ENCODE results near the gene FRYL. TPM values are rescaled to one million over a fixed set of nuclear protein-coding genes. Genes with fewer than 3 reads are reported as not detected.
A peak's percentile ranks its signal among the peaks of the same experiment; 100 is the strongest.
"Not testable (repeated sequence)": the region's sequence is repeated elsewhere in the genome, so short reads cannot be mapped to it uniquely, and the experiment has no call there.

Gene FRYL
- polyA plus RNA-seq, 3 donors from 2014 or later, result 25.8 to 57.9 (median 26.7) TPM

DNA sequence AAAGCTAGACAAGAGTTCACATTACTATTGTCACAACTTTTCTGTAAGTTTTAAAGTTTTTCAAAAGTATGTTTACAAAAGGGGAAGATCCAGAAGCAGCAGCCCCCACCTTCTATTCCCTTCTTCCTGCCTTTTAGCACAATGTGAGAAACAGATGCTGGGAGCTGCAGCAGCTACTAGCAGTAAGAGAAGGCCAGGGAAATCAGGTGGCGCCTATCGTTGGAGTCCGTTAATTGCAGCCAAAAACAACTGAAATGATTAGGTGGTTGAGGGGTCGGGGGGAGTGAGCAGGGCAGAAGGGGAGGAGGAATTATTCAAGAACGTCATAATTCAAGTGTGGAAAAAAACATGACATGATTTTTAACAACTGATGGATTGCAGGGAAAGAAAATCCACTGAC, 27.4 kb downstream of the FRYL start:
- peak overlapping the region in 5 of 6 donors; percentile 14 to 47 (median 23) for H3K27ac Mint-ChIP-seq
- H3K9me3 Mint-ChIP-seq, result no peaks in the 10 kb centered on the region
- peaks cover 70 to 91% of the 10 kb centered on the region in 2 donors for H3K4me1 Mint-ChIP-seq
- H3K4me3 Mint-ChIP-seq, result no peak overlapping the region
- no peak for DNase-seq
- peaks cover 0 to 2% (median 0%) of the 10 kb centered on the region in 3 donors for H3K27me3 Mint-ChIP-seq (ENCODE audit: low read depth in 3 of 3)
- H3K36me3 Mint-ChIP-seq, result no peaks in the 10 kb centered on the region

DNA sequence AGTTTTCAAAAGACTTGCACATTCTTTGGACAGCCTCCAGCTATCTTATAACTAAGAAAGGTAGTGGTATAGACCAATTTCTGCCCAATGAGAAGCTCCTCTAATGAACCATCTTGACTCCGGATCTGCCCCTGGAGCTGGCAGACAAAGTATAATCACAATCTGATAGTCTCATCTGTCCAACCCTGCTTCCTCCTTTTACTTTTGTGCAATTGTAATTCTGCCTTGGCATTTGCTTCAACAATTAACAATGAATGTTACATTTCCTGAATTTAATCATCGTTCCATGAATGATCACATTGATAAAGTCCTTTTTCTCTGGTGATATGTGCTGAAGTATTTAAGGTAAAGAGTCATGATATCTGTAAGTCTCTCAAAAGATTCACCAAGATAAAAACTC, 27.8 kb downstream of the FRYL start:
- Mint-ChIP-seq H3K4me3 (no peak overlapping the region), H3K4me1 (peaks cover 68 to 91% of the 10 kb centered on the region in 2 donors), H3K36me3 (no peaks in the 10 kb centered on the region), H3K9me3 (no peaks in the 10 kb centered on the region), H3K27me3 (ENCODE audit: low read depth in 3 of 3) (peaks cover 0 to 2% (median 0%) of the 10 kb centered on the region in 3 donors), H3K27ac (peak overlapping the region in 4 of 6 donors; percentile 19 to 30 (median 24))
- no peak for DNase-seq

DNA sequence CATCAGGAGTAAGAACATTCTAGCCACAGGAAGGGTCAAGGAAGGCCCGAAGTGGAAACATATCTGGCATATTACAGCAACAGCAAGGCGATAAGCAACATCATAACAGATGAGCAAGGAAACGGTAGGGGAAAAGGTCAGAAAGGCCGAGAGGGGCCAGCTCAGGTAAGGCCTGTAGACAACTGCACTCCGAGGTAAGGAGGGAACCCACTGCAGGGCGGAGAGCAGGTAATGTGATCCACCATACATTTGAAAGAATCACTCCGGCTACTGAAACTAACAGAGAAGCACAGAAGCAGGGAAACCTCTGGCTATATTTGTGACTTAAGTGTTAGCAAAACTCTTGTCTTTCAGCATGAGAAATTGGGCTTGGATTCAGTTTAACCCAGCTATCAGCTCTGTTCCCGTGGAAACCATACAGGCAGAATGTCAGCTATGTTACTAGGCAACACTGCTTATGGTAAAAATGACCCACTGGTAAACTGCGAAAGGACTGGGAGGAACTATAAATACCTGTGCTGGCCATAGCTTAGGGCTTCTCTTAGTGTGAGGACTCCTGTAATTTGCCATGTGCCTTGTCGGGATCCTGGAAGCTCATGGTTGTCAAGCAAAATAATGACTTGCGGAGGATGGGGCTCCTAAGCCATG, 31.0 kb downstream of the FRYL start:
- Mint-ChIP-seq H3K27me3 (ENCODE audit: low read depth in 3 of 3) (peaks cover 0 to 2% (median 0%) of the 10 kb centered on the region in 3 donors), H3K4me1 (peaks cover 70 to 92% of the 10 kb centered on the region in 2 donors), H3K36me3 (no peaks in the 10 kb centered on the region), H3K27ac (peak overlapping the region in 3 of 6 donors; percentile 33 to 53 (median 39)), H3K4me3 (no peak overlapping the region), H3K9me3 (no peaks in the 10 kb centered on the region)
- DNase-seq, result no peak

DNA sequence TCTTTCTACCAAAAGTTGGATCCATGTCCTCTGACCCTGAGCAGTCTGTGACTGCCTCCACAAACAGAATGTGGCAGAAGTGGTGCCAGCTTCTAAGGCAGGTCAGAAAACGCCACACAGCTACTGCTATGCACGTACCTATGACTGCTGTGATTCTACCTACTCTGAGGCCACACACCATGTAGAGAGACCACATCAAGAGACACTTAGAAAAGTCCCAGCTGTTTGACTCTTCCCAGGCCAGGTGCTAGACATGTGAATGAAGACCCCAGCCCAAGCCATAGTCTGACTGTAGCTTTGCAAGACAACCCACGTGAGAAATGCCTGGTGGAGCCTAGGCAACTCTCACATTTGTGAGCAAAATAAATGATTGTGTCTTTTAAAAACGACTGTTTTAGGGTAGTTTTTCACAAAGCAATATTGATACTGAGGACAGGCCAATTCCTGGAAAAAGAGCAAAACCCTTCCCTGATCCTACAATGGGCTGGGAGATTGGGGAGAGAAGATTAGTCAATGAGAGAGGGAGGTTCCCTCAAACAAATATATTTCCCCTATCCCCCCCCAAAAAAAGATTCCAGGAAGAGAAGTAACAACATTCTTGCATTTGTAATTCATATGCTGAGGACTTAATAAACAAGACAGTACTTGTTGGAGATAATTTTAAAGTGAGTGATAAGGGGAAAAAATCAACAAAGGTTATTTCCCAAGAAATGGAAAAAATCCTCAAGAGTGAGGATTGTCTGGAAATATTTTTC, 33.3 kb downstream of the FRYL start:
- Mint-ChIP-seq H3K27ac (peak overlapping the region in 5 of 6 donors; percentile 12 to 82 (median 35)), H3K36me3 (no peaks in the 10 kb centered on the region), H3K9me3 (no peaks in the 10 kb centered on the region), H3K4me1 (peaks cover 70 to 92% of the 10 kb centered on the region in 2 donors), H3K27me3 (ENCODE audit: low read depth in 3 of 3) (peaks cover 0 to 2% (median 0%) of the 10 kb centered on the region in 3 donors), H3K4me3 (no peak overlapping the region)
- peak; percentile 10 to 22 (median 11) for DNase-seq

DNA sequence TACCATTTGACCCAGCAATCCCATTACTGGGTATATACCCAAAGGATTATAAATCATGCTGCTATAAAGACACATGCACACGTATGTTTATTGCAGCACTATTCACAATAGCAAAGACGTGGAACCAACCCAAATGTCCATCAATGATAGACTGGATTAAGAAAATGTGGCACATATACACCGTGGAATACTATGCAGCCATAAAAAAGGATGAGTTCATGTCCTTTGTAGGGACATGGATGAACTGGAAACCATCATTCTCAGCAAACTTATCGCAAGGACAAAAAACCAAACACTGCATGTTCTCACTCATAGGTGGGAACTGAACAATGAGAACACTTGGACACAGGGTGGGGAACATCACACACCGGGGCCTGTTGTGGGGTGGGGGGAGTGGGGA, 34.9 kb downstream of the FRYL start:
- H3K4me3 Mint-ChIP-seq; H3K36me3 Mint-ChIP-seq; H3K9me3 Mint-ChIP-seq; H3K27me3 Mint-ChIP-seq (ENCODE audit: low read depth in 3 of 3); DNase-seq: not testable (repeated sequence)
- Mint-ChIP-seq H3K27ac (peak overlapping the region in 1 of 6 donors; percentile 47), H3K4me1 (peaks cover 70 to 90% of the 10 kb centered on the region in 2 donors)

DNA sequence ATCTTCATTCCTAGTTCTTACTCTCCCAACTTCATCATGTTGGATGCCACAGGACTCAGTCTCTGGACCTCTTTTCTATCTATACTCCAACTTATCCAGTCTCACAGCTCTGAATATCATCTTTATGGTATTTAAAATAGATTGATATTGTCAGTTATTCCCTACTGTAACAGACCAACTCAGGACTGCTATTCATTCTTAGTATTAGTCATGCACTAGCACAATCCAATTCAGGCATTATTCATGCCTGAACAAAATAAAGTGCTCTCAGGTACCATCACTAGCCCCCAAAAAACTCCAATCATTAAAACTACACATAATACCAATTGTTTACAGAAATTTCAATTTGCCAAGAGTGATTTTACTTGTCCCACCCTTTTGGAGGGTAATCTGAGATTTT, 37.7 kb downstream of the FRYL start:
- peak overlapping the region; percentile 7 to 77 (median 40) for H3K27ac Mint-ChIP-seq
- no peaks in the 10 kb centered on the region for H3K36me3 Mint-ChIP-seq
- H3K27me3 Mint-ChIP-seq (ENCODE audit: low read depth in 3 of 3), result no peaks in the 10 kb centered on the region
- no peak for DNase-seq
- H3K9me3 Mint-ChIP-seq, result no peaks in the 10 kb centered on the region
- H3K4me1 Mint-ChIP-seq, result peaks cover 82 to 94% of the 10 kb centered on the region in 2 donors
- H3K4me3 Mint-ChIP-seq, result peak overlapping the region in 4 of 5 donors; percentile 14 to 49 (median 21)

DNA sequence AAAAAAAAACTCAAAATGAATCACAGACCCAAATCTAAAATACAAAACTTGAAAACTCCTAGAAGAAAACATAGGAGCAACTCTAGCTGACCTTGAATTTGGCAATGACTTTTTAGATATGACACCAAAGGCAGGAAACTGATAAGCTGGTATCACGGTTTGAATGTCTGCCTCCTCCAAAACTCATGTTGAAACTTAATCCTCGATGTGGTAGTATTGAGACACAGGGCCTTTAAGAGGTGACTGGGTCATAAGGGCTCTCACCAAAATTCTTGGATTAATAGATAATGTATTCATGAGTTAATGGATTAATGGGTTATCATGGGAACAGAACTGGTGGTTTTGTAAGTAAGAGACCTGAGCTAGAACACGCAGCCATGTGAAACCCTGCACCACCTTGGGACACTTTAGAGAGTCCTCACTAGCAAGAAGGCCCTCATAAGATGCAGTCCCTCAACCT, 40.5 kb downstream of the FRYL start:
- Mint-ChIP-seq H3K27ac (peak overlapping the region; percentile 10 to 73 (median 57)), H3K27me3 (ENCODE audit: low read depth in 3 of 3) (peaks cover 0 to 1% (median 0%) of the 10 kb centered on the region in 3 donors), H3K9me3 (no peaks in the 10 kb centered on the region), H3K4me3 (peak overlapping the region; percentile 18 to 78 (median 70)), H3K4me1 (peaks cover 80 to 89% of the 10 kb centered on the region in 2 donors), H3K36me3 (no peaks in the 10 kb centered on the region)
- no peak for DNase-seq

DNA sequence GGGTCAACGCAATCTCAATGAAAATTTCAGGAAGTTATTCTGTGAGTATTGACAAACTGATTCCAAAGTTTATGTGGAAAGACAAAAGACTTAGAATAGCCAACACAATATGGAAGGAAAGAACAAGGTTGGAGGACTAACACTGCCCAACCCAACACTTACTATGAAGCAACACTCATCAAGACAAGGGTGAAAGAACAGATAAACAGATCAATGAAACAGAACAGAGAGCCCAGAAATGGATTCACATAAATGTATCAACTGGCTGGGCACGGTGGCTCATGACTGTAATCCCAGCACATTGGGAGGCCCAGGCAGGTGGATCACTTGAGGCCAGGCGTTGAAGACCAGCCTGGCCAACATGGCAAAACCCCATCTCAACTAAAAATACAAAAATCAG, 41.2 kb downstream of the FRYL start:
- no peak for DNase-seq
- Mint-ChIP-seq H3K4me3 (peak overlapping the region in 3 of 5 donors; percentile 11 to 61 (median 29)), H3K4me1 (peaks cover 81 to 89% of the 10 kb centered on the region in 2 donors), H3K36me3 (no peaks in the 10 kb centered on the region), H3K27me3 (ENCODE audit: low read depth in 3 of 3) (peaks cover 0 to 1% (median 0%) of the 10 kb centered on the region in 3 donors), H3K27ac (peak overlapping the region in 3 of 6 donors; percentile 18 to 70 (median 58)), H3K9me3 (no peaks in the 10 kb centered on the region)

DNA sequence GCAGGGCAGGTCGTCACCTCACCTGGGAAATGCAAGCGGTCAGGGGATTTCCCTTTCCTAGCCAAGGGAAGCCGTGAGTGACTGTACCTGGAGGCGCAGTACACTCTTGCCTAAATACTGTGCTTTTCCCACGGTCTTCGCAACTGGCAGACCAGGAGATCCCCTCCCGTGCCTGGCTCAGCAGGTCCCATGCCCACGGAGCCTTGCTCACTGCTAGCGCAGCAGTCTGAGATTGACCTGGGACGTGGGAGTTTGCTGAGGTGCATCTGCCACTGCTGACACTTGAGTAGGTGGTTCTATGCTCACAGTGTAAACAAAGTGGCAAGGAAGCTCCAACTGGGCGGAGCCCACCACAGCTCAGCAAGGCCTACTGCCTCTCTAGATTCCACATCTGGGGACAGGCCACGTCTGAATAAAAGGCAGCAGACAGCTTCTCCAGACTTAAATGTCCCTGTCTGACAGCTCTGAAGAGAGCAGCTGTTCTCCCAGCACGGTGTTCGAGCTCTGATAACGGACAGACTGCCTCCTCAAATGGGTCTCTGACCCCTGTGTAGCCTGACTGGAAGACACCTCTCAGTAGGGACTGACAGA, 51.1 kb downstream of the FRYL start:
- peak overlapping the region; percentile 34 to 59 (median 50) for H3K4me3 Mint-ChIP-seq
- peaks cover 94 to 96% of the 10 kb centered on the region in 2 donors for H3K4me1 Mint-ChIP-seq
- peak overlapping the region; percentile 14 to 84 (median 74) for H3K27ac Mint-ChIP-seq
- H3K36me3 Mint-ChIP-seq; H3K27me3 Mint-ChIP-seq (ENCODE audit: low read depth in 3 of 3); H3K9me3 Mint-ChIP-seq; DNase-seq: not testable (repeated sequence)

DNA sequence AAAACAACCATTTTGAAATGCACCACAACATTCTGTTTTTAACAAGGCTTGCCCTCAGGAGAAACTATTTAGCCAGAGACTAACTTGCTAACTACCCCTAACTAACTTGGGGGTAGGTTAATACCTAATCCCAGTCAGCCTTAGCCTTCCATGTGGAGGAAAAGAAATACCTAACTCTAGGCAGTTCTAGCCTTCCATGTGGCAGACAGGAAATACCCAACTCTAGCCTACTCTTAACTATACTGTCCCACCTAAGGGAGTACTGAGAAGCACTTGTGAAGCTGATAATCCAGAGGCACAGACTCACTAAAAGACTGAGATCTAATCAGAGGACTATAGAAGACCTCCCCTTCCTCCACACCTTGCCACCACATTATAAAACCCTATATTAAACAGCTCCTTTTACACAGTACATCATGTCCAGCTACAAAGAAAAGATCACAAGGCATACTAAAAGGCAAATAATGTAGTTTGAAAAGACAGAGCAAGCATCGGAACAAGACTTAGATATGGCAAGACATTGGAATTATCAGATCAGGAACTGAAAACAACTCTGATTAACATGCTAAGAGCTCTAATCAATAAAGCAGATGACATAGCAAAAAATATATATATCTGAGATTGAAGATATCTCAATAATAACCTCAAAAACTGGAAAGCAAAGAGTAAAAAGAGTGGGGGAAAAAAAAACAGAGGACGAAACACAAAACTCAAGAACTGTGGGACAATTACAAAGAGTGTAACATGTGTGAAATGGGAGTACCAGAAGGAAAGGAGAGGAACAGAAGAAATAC, 52.2 kb downstream of the FRYL start:
- H3K9me3 Mint-ChIP-seq, result no peaks in the 10 kb centered on the region

DNA sequence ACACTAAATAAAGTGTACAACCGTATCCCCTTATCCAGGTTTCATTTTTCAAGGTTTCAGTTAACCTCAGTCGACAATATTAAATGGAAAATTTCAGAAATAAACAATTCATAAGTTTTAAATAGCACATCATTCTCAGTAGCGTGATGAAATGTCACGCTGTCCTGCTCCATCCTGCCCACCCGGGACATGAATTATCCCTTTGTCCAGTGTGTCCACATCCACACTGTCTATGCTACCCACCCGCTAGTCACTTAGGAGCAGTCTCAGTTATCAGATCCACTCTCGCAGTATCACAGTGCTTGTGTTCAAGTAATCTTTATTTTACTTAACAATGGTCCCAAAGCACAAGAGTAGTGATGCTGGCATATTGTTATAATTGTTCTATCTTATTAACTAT, 54.7 kb downstream of the FRYL start:
- no peaks in the 10 kb centered on the region for H3K27me3 Mint-ChIP-seq (ENCODE audit: low read depth in 3 of 3)
- H3K27ac Mint-ChIP-seq, result peak overlapping the region in 1 of 6 donors; percentile 44
- peaks cover 90 to 97% of the 10 kb centered on the region in 2 donors for H3K4me1 Mint-ChIP-seq
- no peak overlapping the region for H3K4me3 Mint-ChIP-seq
- no peaks in the 10 kb centered on the region for H3K36me3 Mint-ChIP-seq
- no peaks in the 10 kb centered on the region for H3K9me3 Mint-ChIP-seq
- no peak for DNase-seq

More for the DNA sequence above, 52.2 kb downstream of the FRYL start:
- DNase-seq, result no peak
- H3K4me1 Mint-ChIP-seq, result peaks cover 93 to 98% of the 10 kb centered on the region in 2 donors
- H3K4me3 Mint-ChIP-seq, result peak overlapping the region; percentile 5 to 38 (median 33)
- H3K27me3 Mint-ChIP-seq (ENCODE audit: low read depth in 3 of 3), result no peaks in the 10 kb centered on the region
- peak overlapping the region; percentile 23 to 75 (median 37) for H3K27ac Mint-ChIP-seq
- no peaks in the 10 kb centered on the region for H3K36me3 Mint-ChIP-seq

DNA sequence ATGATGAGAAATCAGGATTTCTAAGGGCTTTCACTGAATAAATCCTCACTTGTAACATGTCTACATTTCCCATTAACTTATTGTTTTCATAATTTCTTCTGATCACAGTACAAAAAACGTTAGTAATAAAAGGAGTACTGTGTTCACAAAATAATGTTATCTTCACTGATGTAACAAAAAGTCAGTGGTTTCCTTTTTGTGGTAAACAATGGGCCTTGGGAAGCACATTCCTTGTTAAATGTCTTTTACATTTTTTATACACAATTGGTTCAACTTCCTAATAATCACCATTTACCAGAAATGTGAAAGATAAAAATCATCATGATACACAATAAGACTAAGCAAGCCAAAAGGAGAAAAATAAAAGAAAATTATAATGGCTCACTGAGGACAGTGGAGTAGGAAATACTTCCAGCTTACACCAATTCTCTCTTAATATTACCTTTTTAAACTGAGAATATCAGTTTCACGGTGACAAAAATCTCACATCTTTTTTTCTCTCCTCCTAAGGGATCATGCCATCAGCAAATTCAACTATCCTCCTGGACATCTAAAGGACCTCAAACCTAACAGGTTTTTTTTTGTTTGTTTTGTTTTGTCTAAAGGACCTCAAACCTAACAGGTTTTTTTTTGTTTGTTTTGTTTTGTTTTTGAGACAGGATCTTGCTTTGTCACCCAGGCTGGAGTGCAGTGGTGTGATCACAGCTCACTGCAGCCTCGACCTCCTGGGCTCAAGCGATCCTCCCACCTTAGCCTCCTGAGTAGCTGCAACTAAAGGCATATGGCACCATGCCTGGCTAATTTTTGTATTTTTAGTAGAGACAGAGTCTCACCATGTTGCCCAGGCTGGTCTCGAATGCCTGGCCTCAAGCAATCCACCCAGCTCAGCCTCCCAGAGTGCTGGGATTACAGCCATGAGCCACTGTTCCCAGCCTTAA, 57.3 kb downstream of the FRYL start:
- H3K4me3 Mint-ChIP-seq, result peak overlapping the region in 1 of 5 donors; percentile 24
- no peak for DNase-seq
- H3K27me3 Mint-ChIP-seq (ENCODE audit: low read depth in 3 of 3), result no peaks in the 10 kb centered on the region
- H3K9me3 Mint-ChIP-seq, result no peaks in the 10 kb centered on the region
- no peaks in the 10 kb centered on the region for H3K36me3 Mint-ChIP-seq
- H3K27ac Mint-ChIP-seq, result peak overlapping the region in 5 of 6 donors; percentile 16 to 62 (median 43)
- H3K4me1 Mint-ChIP-seq, result peaks cover 77 to 94% of the 10 kb centered on the region in 2 donors
